ENCODE results near the gene RSPO4.

DNA sequence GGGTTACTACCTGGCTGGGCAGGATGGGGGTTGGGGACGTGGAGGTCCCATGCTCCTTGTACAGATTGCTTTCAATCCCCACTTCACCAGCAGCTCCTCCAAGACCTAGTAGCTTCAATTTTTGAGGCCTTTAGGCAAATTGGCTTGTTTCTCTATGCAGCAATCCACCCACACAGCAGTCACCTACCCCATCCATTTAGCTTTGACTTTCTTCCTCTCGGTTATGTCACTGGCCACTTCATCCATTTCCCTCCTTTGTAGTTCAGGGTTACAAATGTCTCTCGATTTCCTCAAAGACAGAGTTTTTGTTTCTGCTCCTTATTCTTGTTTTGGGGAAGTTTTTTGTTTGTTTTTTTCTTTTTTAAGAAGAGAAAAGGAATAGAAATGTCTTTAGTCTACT, 33.4 kb upstream of the RSPO4 start:
- TF ChIP-seq POLR2A (IDR thresholded peaks at IDR 0.05): no peak
- TF ChIP-seq, protein P1, sequence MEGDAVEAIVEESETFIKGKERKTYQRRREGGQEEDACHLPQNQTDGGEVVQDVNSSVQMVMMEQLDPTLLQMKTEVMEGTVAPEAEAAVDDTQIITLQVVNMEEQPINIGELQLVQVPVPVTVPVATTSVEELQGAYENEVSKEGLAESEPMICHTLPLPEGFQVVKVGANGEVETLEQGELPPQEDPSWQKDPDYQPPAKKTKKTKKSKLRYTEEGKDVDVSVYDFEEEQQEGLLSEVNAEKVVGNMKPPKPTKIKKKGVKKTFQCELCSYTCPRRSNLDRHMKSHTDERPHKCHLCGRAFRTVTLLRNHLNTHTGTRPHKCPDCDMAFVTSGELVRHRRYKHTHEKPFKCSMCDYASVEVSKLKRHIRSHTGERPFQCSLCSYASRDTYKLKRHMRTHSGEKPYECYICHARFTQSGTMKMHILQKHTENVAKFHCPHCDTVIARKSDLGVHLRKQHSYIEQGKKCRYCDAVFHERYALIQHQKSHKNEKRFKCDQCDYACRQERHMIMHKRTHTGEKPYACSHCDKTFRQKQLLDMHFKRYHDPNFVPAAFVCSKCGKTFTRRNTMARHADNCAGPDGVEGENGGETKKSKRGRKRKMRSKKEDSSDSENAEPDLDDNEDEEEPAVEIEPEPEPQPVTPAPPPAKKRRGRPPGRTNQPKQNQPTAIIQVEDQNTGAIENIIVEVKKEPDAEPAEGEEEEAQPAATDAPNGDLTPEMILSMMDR (IDR thresholded peaks at IDR 0.05): no peak

All from Peyer's patch (tissue), 4 donors.